ENCODE data around the gene BATF.

The BATF gene

GRCh38 chr14:75577729-75578101 is 55.4 kb downstream of the BATF start:
- TF ChIP-seq CTCF (IDR thresholded peaks at IDR 0.05; ENCODE audit: control extremely low read depth, extremely low read depth, low read depth, missing control alignments): peak; percentile 83
- peak; percentile 88 for DNase-seq (ENCODE audit: extremely low spot score)
- ChIA-PET POLR2A (interaction anchor here (0.5 to 0.8 kb wide), 3 partner anchors 83 to 294 kb away, joined by 3 to 5 read pairs (median 5); partner anchors contain the start of genes ERG28 and TTLL5), CTCF (interaction anchor here (0.8 to 14.1 kb wide), 45 partner anchors 9 to 761 kb away, joined by 3 to 312 read pairs (median 6); partner anchors contain the start of genes BATF, ERG28, TGFB3 and TTLL5)

- ChIA-PET POLR2A (interaction anchor here (0.7 kb wide), 1 partner anchor 404 kb away, joined by 3 read pairs; no protein-coding TSS in a partner anchor), CTCF (interaction anchor here (0.8 to 14.1 kb wide), 34 partner anchors 9 to 760 kb away, joined by 3 to 312 read pairs (median 7); partner anchors contain the start of genes BATF, ERG28, TGFB3 and TTLL5)
- TF ChIP-seq CTCF (IDR thresholded peaks at IDR 0.05; ENCODE audit: control extremely low read depth, extremely low read depth, low read depth, missing control alignments): no peak
- peak; percentile 83 for DNase-seq (ENCODE audit: extremely low spot score)
Measured at GRCh38 chr14:75578102-75578785, 56.0 kb downstream of the BATF start, which contains the start of gene FLVCR2. Gene FLVCR2, plus strand, starts transcription at chr14:75578620. Its CDS starts 353 bp downstream, at chr14:75578973.

- no peak for DNase-seq (ENCODE audit: extremely low spot score)
- TF ChIP-seq CTCF (IDR thresholded peaks at IDR 0.05; ENCODE audit: control extremely low read depth, extremely low read depth, low read depth, missing control alignments): no peak
- ChIA-PET POLR2A (interaction anchor here (0.7 kb wide), 1 partner anchor 404 kb away, joined by 3 read pairs; no protein-coding TSS in a partner anchor), CTCF (interaction anchor here (1.2 to 14.1 kb wide), 10 partner anchors 10 to 402 kb away, joined by 3 to 312 read pairs (median 22); partner anchors contain the start of genes ERG28, TGFB3 and TTLL5)
Measured at GRCh38 chr14:75578786-75579337, 56.6 kb downstream of the BATF start.

GRCh38 chr14:75579338-75579864 is 57.1 kb downstream of the BATF start:
- DNase-seq (ENCODE audit: extremely low spot score): no peak
- no peak for TF ChIP-seq CTCF (IDR thresholded peaks at IDR 0.05; ENCODE audit: control extremely low read depth, extremely low read depth, low read depth, missing control alignments)
- ChIA-PET CTCF (interaction anchor here (14.1 kb wide), 1 partner anchor 75 kb away, joined by 312 read pairs; the partner anchor contains the start of genes ERG28 and TTLL5), POLR2A (no interaction called here)

GRCh38 chr14:75579882-75580281 is 57.6 kb downstream of the BATF start:
- DNase-seq (ENCODE audit: extremely low spot score): no peak
- ChIA-PET CTCF (interaction anchor here (14.1 kb wide), 1 partner anchor 74 kb away, joined by 312 read pairs; the partner anchor contains the start of genes ERG28 and TTLL5), POLR2A (no interaction called here)
- no peak for TF ChIP-seq CTCF (IDR thresholded peaks at IDR 0.05; ENCODE audit: control extremely low read depth, extremely low read depth, low read depth, missing control alignments)

GRCh38 chr14:75587388-75587787 is 65.1 kb downstream of the BATF start:
- TF ChIP-seq CTCF (IDR thresholded peaks at IDR 0.05; ENCODE audit: control extremely low read depth, extremely low read depth, low read depth, missing control alignments): no peak
- ChIA-PET CTCF (interaction anchor here (0.7 to 3.6 kb wide), 5 partner anchors 10 to 37 kb away, joined by 3 to 33 read pairs (median 3); partner anchors contain the start of gene FLVCR2), POLR2A (no interaction called here)
- no peak for DNase-seq (ENCODE audit: extremely low spot score)
